ENCODE results near the gene CTSL.
"Not testable (repeated sequence)": the region's sequence is repeated elsewhere in the genome, so short reads cannot be mapped to it uniquely, and the experiment has no call there.

The CTSL gene

GRCh38 chr9:87749335-87750035 lies 23.6 kb downstream of the CTSL start:
- DNase-seq (ENCODE audit: extremely low spot score, insufficient read length, low read depth) (no peak), FAIRE-seq (no peak)

DNA sequence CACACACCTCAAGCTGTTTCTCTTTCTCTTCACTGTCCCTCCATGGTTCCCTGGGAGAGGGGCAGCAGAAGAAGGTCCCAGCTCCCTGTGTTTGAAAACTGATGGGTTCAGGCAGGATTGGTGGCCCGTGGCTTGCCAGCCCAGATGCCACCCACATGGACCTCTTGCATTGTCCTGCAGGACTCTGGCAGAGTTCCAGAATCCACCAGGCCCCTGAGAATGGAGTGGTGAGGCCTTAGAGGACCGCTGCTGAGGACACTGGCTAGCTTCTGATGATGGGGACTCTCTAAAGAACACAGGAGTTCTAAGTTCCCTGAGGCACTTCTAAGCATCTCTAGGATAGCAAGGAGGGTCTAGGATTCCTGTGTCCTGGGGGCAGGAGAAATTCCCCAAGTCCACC lies 24.8 kb downstream of the CTSL start:
- FAIRE-seq: no peak

GRCh38 chr9:87751423-87751822 lies 25.5 kb downstream of the CTSL start:
- no peak for FAIRE-seq
- DNase-seq (ENCODE audit: extremely low spot score, insufficient read length, low read depth): no peak

More for the DNA sequence above, 24.8 kb downstream of the CTSL start:
- no peak for DNase-seq (ENCODE audit: extremely low spot score, insufficient read length, low read depth)

DNA sequence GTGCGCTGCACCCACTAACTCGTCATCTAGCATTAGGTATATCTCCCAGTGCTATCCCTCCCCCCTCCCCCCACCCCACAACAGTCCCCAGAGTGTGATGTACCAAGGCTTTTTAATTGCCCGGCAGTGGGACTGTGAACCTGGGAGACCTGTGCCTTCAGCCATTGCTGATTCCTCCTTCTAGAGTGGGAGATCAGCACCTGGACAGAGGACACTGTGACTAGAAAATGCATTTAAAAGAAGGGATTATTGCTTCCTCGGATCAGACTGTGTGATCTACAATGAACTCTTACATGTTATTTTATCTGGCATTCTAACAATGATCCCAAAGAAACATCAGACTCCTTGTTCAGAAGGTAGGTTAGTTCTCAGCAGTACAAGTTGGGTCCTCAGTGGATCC lies 25.9 kb downstream of the CTSL start:
- FAIRE-seq (no peak), DNase-seq (ENCODE audit: extremely low spot score, insufficient read length, low read depth) (no peak)

GRCh38 chr9:87753313-87753712 lies 27.4 kb downstream of the CTSL start:
- no peak for DNase-seq (ENCODE audit: extremely low spot score, insufficient read length, low read depth)
- FAIRE-seq: no peak

GRCh38 chr9:87758330-87758729 lies 32.4 kb downstream of the CTSL start:
- not testable (repeated sequence) for DNase-seq (ENCODE audit: extremely low spot score, insufficient read length, low read depth); FAIRE-seq

GRCh38 chr9:87759980-87760379 lies 34.1 kb downstream of the CTSL start:
- not testable (repeated sequence) for FAIRE-seq; DNase-seq (ENCODE audit: extremely low spot score, insufficient read length, low read depth)

- FAIRE-seq (no peak), DNase-seq (ENCODE audit: extremely low spot score, insufficient read length, low read depth) (no peak)
Measured at GRCh38 chr9:87760529-87760928, 34.6 kb downstream of the CTSL start.

DNA sequence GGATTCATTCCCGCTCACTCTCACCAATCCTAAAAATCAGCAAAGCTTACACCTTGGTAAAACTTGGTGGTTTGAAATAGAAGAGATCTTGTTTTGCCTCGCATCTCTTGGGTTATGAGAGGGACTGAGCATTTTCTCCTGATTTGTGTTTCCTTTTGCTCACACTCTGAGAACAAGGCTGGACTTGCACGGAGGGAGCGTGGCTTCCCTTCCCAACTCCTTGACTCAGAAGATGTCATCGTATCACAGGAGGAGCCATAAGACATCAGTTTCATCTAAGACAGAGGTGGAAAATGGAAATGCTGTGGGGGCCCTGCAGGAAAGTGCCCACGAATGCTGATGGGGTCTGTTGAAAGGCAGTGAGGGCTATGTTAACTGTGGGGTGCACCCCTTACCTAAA lies 37.4 kb downstream of the CTSL start:
- DNase-seq (ENCODE audit: extremely low spot score, insufficient read length, low read depth) (no peak), FAIRE-seq (no peak)

DNA sequence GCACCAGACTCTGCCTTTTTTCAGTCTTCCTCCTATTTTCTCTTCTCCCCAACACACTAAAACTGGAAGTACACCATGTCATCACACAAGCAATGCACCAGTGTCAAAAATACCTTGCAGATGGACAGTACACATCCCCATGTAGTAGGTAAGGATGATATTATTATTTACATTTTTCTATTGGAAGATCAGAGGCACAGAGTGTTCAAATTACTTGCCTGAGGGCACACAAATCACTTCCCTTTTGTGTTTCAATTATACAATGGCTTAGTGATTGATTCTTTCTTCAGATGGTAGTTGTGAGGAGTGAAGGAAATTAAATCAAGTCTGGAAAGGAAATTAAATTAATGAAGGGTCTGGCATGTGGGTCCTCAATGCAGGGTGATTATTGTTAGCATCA lies 39.6 kb downstream of the CTSL start:
- FAIRE-seq: no peak
- DNase-seq (ENCODE audit: extremely low spot score, insufficient read length, low read depth): no peak

DNA sequence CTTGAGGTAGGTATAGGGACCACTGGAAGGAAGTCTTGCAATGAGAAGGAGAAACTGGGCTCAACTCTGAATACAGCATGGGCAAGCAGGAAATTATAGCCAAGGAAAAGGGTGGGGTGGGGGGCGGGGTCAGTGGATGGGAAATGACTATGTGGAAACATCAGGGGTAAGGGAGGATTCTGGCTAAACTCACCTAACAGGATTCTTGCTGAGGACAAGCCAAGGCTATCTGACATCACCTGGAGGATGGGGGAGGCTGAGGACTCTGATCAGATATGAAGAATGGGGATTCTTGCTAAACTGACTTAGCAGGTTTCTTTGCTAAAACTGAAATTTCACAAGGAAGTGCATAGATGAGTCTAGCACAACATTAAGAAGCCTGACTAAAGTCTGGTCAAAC lies 40.8 kb downstream of the CTSL start:
- DNase-seq (ENCODE audit: extremely low spot score, insufficient read length, low read depth) (no peak), FAIRE-seq (no peak)

- DNase-seq (ENCODE audit: extremely low spot score, insufficient read length, low read depth): no peak
- FAIRE-seq: no peak
Measured at GRCh38 chr9:87770616-87771315, 44.8 kb downstream of the CTSL start.

GRCh38 chr9:87771316-87772006 lies 45.5 kb downstream of the CTSL start:
- FAIRE-seq (no peak), DNase-seq (ENCODE audit: extremely low spot score, insufficient read length, low read depth) (no peak)

GRCh38 chr9:87776481-87777379 lies 50.8 kb downstream of the CTSL start:
- DNase-seq (ENCODE audit: extremely low spot score, insufficient read length, low read depth) (no peak), FAIRE-seq (no peak)

DNA sequence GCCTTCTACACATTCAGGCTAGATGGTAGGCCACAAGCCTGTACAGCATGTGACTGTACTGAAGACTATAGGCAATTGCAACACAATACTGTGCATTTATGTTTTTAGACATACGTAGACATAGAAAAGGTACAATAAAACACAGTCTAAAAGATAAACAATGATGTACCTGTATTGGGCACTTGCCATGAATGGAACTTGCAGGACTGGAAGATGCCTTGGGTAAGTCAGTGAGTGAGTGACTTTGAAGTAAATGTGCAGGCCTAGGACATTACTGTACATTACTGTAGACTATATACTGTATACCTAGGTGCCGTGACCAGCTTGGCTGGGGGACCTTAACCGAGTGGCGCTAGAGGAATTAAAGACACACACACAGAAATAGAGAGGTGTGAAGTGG lies 53.1 kb downstream of the CTSL start:
- FAIRE-seq (no peak), DNase-seq (ENCODE audit: extremely low spot score, insufficient read length, low read depth) (no peak)

All from GM18507 (cell line).